ENCODE data around the gene DPH2. TPM values are rescaled to one million over a fixed set of nuclear protein-coding genes. Genes with fewer than 3 reads are reported as not detected.

The DPH2 gene
- total RNA-seq, 4 donors from 2014 or later, result 5.1 to 18.5 (median 12.3) TPM

DNA sequence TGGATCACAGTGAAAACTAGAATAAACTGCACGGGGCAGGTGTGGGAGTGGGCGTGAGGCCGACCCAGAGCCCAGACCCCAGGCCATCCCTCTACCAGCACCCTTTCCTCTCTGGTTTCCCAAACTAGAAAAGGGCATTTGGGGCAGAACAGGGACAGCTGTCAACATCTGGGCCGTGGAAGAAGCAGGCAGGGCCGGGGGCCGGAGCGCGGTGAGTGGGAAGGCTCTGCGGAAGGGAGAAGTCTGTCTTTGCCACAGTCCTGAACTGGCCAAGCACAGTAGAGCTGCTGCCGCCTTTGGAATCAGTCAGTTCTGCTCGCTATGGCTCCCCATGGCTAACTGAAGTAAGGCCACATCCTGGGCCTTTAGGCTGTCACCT, 28.2 kb downstream of the DPH2 start:
- intact Hi-C loops (cut with DNase I; ENCODE audit: low total_unique reads), result no loop called here
- H3K27me3 ChIP-seq, result no peaks in the 10 kb centered on the region
- H3K4me3 ChIP-seq, result no peak overlapping the region
- H3K9me3 ChIP-seq, result no peaks in the 10 kb centered on the region
- TF ChIP-seq, protein P1, sequence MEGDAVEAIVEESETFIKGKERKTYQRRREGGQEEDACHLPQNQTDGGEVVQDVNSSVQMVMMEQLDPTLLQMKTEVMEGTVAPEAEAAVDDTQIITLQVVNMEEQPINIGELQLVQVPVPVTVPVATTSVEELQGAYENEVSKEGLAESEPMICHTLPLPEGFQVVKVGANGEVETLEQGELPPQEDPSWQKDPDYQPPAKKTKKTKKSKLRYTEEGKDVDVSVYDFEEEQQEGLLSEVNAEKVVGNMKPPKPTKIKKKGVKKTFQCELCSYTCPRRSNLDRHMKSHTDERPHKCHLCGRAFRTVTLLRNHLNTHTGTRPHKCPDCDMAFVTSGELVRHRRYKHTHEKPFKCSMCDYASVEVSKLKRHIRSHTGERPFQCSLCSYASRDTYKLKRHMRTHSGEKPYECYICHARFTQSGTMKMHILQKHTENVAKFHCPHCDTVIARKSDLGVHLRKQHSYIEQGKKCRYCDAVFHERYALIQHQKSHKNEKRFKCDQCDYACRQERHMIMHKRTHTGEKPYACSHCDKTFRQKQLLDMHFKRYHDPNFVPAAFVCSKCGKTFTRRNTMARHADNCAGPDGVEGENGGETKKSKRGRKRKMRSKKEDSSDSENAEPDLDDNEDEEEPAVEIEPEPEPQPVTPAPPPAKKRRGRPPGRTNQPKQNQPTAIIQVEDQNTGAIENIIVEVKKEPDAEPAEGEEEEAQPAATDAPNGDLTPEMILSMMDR (IDR thresholded peaks at IDR 0.05), result no peak
- no peak for TF ChIP-seq POLR2A (IDR thresholded peaks at IDR 0.05)
- H3K4me1 ChIP-seq, result no peaks in the 10 kb centered on the region
- no peaks in the 10 kb centered on the region for H3K36me3 ChIP-seq
- DNase-seq, result no peak
- no peak overlapping the region for H3K27ac ChIP-seq

GRCh38 chr1:43999455-43999854, 29.6 kb downstream of the DPH2 start:
- Histone ChIP-seq H3K27me3 (no peaks in the 10 kb centered on the region), H3K9me3 (no peaks in the 10 kb centered on the region), H3K4me1 (no peaks in the 10 kb centered on the region), H3K27ac (no peak overlapping the region), H3K36me3 (no peaks in the 10 kb centered on the region), H3K4me3 (no peak overlapping the region)
- no peak for TF ChIP-seq POLR2A (IDR thresholded peaks at IDR 0.05)
- TF ChIP-seq, protein P1 (IDR thresholded peaks at IDR 0.05), result no peak
- no peak for DNase-seq
- intact Hi-C loops (cut with DNase I; ENCODE audit: low total_unique reads), result no loop called here

GRCh38 chr1:44000122-44000665, 30.4 kb downstream of the DPH2 start:
- no peak for DNase-seq
- H3K9me3 ChIP-seq, result no peaks in the 10 kb centered on the region
- H3K4me1 ChIP-seq, result no peaks in the 10 kb centered on the region
- intact Hi-C loops (cut with DNase I; ENCODE audit: low total_unique reads), result no loop called here
- H3K36me3 ChIP-seq, result no peaks in the 10 kb centered on the region
- H3K4me3 ChIP-seq, result no peak overlapping the region
- TF ChIP-seq, protein P1 (IDR thresholded peaks at IDR 0.05), result no peak
- no peak for TF ChIP-seq POLR2A (IDR thresholded peaks at IDR 0.05)
- H3K27ac ChIP-seq, result no peak overlapping the region
- H3K27me3 ChIP-seq, result no peaks in the 10 kb centered on the region

- intact Hi-C loops (cut with DNase I; ENCODE audit: low total_unique reads), result no loop called here
- no peak for DNase-seq
Observed at GRCh38 chr1:44002165-44002564, 32.4 kb downstream of the DPH2 start.

GRCh38 chr1:44002606-44003157, 32.9 kb downstream of the DPH2 start:
- no peaks in the 10 kb centered on the region for H3K27me3 ChIP-seq
- DNase-seq, result no peak
- H3K36me3 ChIP-seq, result no peaks in the 10 kb centered on the region
- TF ChIP-seq POLR2A (IDR thresholded peaks at IDR 0.05), result no peak
- TF ChIP-seq, protein P1 (IDR thresholded peaks at IDR 0.05), result no peak
- no peak overlapping the region for H3K4me3 ChIP-seq
- H3K27ac ChIP-seq, result no peak overlapping the region
- intact Hi-C loops (cut with DNase I; ENCODE audit: low total_unique reads), result no loop called here
- H3K4me1 ChIP-seq, result no peaks in the 10 kb centered on the region
- H3K9me3 ChIP-seq, result no peaks in the 10 kb centered on the region

More at GRCh38 chr1:44002165-44002564, 32.4 kb downstream of the DPH2 start:
- H3K4me3 ChIP-seq, result no peak overlapping the region
- H3K27ac ChIP-seq, result no peak overlapping the region
- no peaks in the 10 kb centered on the region for H3K4me1 ChIP-seq
- H3K9me3 ChIP-seq, result no peaks in the 10 kb centered on the region
- no peaks in the 10 kb centered on the region for H3K27me3 ChIP-seq
- no peaks in the 10 kb centered on the region for H3K36me3 ChIP-seq
- TF ChIP-seq, protein P1 (IDR thresholded peaks at IDR 0.05), result no peak
- no peak for TF ChIP-seq POLR2A (IDR thresholded peaks at IDR 0.05)

All from uterus (tissue), 4 donors.